PC-9 (cell line): ENCODE measurements around the gene PARP2.

Experiments used
- CTCF ChIP-seq: fragments of 200-600 bp; sonication (generic); conservative IDR thresholded peaks from 2 replicates; pipeline ENCODE4 v1.6.1; 2017; ENCODE audit warnings: mixed run types, antibody characterized with exemption, mild to moderate bottlenecking, moderate library complexity
- EZH2 ChIP-seq: fragments of 200-600 bp; sonication (generic); IDR thresholded peaks from 2 replicates; pipeline ENCODE4 v1.8.0; 2017; ENCODE audit warnings: antibody characterized with exemption, low read depth

DNA sequence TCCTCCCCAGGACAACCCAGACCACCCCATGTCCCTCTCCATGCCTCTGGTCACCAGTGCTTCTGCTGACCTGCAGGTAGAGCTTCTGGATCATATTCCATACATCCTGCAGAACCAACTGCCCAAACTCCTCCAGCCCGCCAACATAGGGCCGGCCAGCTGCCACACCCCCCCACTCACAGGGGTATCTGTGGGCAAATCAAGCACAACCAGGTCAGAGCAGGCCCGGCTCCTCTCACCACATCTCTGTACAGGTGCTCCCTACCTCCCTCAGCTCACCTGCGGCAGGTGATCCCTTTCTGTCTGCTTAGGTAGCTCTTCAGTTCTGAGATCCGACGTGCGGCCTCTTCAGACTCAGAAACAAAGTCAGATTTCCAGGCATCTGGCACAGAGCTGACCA is 40.9 kb downstream of the PARP2 start:
- no peak for TF ChIP-seq CTCF
- TF ChIP-seq EZH2: no peak
